ENCODE results near the gene CNPY2.
"Not testable (repeated sequence)": the region's sequence is repeated elsewhere in the genome, so short reads cannot be mapped to it uniquely, and the experiment has no call there.

The CNPY2 gene

DNA sequence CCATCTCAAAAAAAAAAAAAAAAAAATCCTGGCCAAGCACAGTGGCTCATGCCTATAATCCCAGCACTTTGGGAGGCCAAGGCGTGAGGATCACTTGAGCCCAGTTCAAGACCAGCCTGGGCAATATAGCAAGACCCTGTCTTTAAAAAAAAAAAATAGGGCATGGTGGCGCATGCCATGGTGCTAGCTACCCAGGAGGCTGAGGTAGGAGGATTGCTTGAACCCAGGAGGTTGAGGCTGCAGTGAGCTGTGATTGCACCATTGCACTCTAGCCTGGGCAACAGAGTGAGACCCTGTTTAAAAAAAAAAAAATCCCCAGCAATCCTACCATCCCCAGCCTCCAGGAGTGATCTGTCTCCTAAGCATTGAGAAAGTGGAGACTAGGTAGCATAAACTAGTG, 26.5 kb upstream of the CNPY2 start:
- H3K4me1 ChIP-seq (ENCODE audit: insufficient read depth, low read length), result peaks cover 20% of the 10 kb centered on the region
- peaks cover 32% of the 10 kb centered on the region for H3K36me3 ChIP-seq (ENCODE audit: insufficient read depth, low read depth, low read length)
- not testable (repeated sequence) for H3K4me3 ChIP-seq (ENCODE audit: low read length); H3K27ac ChIP-seq (ENCODE audit: low read length); H3K9me3 ChIP-seq (ENCODE audit: insufficient read depth, low read depth, low read length); H3K27me3 ChIP-seq (ENCODE audit: insufficient read depth, low read length); H3K9ac ChIP-seq (ENCODE audit: low read depth, low read length)

DNA sequence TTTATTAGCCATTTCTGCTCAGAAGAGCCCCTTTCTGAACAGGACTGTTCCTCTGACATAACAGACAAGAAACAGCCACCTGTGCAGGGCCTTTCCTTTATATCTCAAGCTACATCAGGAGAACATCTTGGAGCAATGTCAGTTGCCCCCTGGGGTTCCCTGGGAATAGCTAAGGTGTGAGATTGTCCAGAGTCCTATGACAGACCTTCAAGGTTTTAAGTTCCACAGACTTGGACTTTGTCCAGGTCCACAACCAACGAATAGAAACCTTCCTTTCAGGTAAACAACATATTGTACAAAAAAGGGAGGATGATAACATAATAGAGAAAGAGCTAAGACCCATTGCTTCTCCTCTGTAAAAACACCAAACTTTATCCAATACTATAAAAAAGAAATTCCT, 25.8 kb upstream of the CNPY2 start:
- Histone ChIP-seq H3K4me1 (ENCODE audit: insufficient read depth, low read length) (peaks cover 20% of the 10 kb centered on the region), H3K9ac (ENCODE audit: low read depth, low read length) (no peak overlapping the region), H3K27me3 (ENCODE audit: insufficient read depth, low read length) (no peaks in the 10 kb centered on the region), H3K9me3 (ENCODE audit: insufficient read depth, low read depth, low read length) (no peaks in the 10 kb centered on the region), H3K27ac (ENCODE audit: low read length) (no peak overlapping the region), H3K36me3 (ENCODE audit: insufficient read depth, low read depth, low read length) (peaks cover 32% of the 10 kb centered on the region), H3K4me3 (ENCODE audit: low read length) (no peak overlapping the region)

DNA sequence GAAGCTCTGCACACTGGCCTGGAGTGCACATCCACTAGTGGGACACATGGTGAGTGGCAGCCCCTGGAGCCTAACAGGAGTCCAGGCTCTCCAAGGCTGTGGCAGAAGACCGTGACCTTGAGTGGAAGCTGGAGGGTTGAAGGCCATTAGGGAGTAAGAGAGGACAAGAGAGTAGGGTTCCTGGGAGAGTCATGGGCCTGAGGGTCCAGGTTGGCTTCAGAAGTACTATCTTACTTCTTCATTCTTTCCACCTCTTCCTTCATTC, 23.3 kb upstream of the CNPY2 start:
- Histone ChIP-seq H3K9ac (ENCODE audit: low read depth, low read length) (peak overlapping the region; percentile 58), H3K4me3 (ENCODE audit: low read length) (peak overlapping the region; percentile 28; the same call in 1 of the 2 replicates), H3K9me3 (ENCODE audit: insufficient read depth, low read depth, low read length) (no peaks in the 10 kb centered on the region), H3K27me3 (ENCODE audit: insufficient read depth, low read length) (no peaks in the 10 kb centered on the region), H3K36me3 (ENCODE audit: insufficient read depth, low read depth, low read length) (peaks cover 17% of the 10 kb centered on the region), H3K27ac (ENCODE audit: low read length) (peak overlapping the region; percentile 76), H3K4me1 (ENCODE audit: insufficient read depth, low read length) (peaks cover 20% of the 10 kb centered on the region)

DNA sequence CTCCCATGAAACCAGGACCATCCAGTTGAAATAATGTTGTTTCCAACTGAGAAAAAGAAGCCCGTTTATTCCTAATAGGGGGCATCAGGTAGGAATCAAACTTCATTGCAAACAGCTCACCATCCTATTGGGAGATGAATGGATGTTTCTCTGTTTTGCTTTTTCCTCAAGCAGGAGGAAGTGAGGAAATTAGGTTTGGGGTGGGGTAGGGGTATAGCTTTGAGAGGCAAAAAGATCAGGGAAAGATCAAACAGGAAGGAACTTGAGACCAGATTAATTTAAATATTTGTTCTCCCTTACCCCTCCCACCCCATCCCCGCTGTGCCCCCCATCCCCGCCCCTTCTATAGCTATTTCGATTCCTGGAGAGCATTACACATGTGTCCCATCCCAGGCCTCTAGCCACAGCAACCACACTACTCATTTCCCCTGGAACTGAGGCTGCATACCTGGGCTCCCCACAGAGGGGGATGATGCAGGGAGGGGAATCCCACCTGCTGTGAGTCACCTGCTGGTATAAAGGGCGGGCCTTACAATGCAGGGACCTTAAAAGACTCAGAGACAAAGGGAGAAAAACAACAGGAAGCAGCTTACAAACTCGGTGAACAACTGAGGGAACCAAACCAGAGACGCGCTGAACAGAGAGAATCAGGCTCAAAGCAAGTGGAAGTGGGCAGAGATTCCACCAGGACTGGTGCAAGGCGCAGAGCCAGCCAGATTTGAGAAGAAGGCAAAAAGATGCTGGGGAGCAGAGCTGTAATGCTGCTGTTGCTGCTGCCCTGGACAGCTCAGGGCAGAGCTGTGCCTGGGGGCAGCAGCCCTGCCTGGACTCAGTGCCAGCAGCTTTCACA, 22.7 kb upstream of the CNPY2 start, which contains the start of gene IL23A:
IL23A (plus strand) TSS at position 577 of the 850 bp plus-strand sequence; CDS start at position 738, 161 bp downstream.
- Histone ChIP-seq H3K27ac (ENCODE audit: low read length) (peak within 1 kb of the TSS; percentile 76), H3K4me3 (ENCODE audit: low read length) (peak within 1 kb of the TSS; percentile 33; the same call in 1 of the 2 replicates)

DNA sequence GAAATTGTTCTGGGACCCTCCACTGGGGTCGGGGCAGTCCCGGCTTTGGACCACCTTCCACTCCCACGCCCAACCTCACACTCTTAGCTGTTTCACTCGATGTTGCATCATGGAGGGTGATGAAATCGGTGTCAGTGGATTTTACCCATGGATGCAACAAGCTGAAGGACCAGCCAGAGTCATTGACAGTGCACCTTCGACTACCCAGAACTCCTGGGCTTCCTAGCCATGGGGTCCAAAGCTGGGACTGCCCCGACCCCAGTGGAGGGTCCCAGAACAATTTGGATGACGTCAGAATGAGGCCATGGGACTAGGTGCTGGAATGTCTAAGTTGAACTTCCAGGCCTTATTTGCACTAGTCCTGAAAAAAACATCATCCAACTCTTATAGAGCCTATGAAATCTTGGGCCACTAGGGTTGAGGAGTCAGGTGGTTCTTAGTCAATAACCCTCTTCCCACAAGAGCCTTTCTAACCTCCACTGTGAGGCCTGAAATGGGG, 22.0 kb upstream of the CNPY2 start:
- peaks cover 4% of the 10 kb centered on the region for H3K36me3 ChIP-seq (ENCODE audit: insufficient read depth, low read depth, low read length)
- H3K9ac ChIP-seq (ENCODE audit: low read depth, low read length), result 0 out of 2 replicates have a peak overlapping the region, but pooled peaks have one; percentile 5
- no peak overlapping the region for H3K27ac ChIP-seq (ENCODE audit: low read length)
- peaks cover 26% of the 10 kb centered on the region for H3K4me1 ChIP-seq (ENCODE audit: insufficient read depth, low read length)
- no peaks in the 10 kb centered on the region for H3K9me3 ChIP-seq (ENCODE audit: insufficient read depth, low read depth, low read length)
- H3K27me3 ChIP-seq (ENCODE audit: insufficient read depth, low read length), result no peaks in the 10 kb centered on the region
- peak overlapping the region; percentile 33; the same call in 1 of the 2 replicates for H3K4me3 ChIP-seq (ENCODE audit: low read length)

More for the DNA sequence above, 22.7 kb upstream of the CNPY2 start, which contains the start of gene IL23A:
- H3K4me1 ChIP-seq (ENCODE audit: insufficient read depth, low read length), result peaks cover 20% of the 10 kb centered on the region
- no peaks in the 10 kb centered on the region for H3K9me3 ChIP-seq (ENCODE audit: insufficient read depth, low read depth, low read length)
- no peaks in the 10 kb centered on the region for H3K27me3 ChIP-seq (ENCODE audit: insufficient read depth, low read length)
- peak within 1 kb of the TSS; percentile 58 for H3K9ac ChIP-seq (ENCODE audit: low read depth, low read length)
- H3K36me3 ChIP-seq (ENCODE audit: insufficient read depth, low read depth, low read length), result peaks cover 12% of the 10 kb centered on the region

DNA sequence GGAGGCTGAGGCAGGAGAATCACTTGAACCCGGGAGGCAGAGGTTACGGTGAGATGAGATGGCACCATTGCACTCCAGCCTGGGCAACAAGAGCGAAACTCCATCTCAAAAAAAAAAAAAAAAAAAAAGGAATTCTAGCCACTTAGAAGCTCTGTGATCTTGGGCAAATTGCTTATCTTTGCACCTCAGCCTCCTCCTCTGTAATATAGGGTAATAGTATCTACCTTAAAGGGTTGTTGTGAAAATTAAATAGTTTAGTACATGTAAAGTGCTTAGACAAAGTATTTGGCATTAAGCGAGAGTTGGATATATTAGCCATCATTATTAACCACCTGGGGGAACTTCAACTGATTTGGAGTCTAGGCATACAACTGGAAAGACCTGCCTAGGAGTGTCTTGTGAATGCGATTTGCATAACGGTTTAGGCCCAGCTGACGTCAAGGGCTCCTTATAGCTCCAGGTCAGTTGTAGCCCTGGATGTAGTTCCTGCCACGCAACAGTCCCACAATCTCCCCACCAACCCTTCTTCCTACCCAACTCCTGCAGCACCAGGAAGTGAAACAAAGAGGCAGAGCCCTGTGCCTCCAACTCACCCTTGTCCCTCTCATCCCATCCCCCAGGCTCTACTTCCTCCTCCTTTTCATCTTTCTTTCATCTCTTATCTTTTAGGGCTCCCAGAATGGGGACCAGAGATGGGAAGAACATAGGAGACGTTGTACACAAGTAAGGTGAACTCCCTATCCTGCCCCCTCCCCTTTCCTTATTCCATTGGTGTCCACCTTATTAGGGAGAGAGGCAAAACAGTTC, 20.8 kb upstream of the CNPY2 start:
- no peak overlapping the region for H3K4me3 ChIP-seq (ENCODE audit: low read length)
- no peak overlapping the region for H3K9ac ChIP-seq (ENCODE audit: low read depth, low read length)
- H3K4me1 ChIP-seq (ENCODE audit: insufficient read depth, low read length), result peaks cover 27% of the 10 kb centered on the region
- no peak overlapping the region for H3K27ac ChIP-seq (ENCODE audit: low read length)
- H3K36me3 ChIP-seq (ENCODE audit: insufficient read depth, low read depth, low read length), result no peaks in the 10 kb centered on the region
- no peaks in the 10 kb centered on the region for H3K9me3 ChIP-seq (ENCODE audit: insufficient read depth, low read depth, low read length)
- H3K27me3 ChIP-seq (ENCODE audit: insufficient read depth, low read length), result no peaks in the 10 kb centered on the region

DNA sequence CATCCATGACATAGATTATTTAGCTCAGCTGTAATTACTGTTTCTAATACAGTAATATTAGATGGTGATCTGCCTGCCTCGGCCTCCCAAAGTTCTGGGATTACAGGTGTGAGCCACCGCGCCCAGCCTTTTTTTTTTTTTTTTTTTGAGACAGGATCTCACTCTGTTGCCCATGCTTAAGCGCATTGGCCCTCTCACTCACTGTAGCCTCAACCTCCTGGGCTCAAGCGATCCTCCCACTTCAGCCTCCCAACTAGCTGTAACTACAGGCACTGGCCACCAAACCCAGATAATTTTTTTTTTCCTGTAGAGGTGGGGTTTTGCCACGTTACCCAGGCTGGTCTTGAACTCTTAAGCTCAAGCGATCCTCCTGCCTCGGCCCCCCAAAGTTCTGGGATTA, 19.7 kb upstream of the CNPY2 start:
- H3K9me3 ChIP-seq (ENCODE audit: insufficient read depth, low read depth, low read length); H3K27me3 ChIP-seq (ENCODE audit: insufficient read depth, low read length); H3K4me3 ChIP-seq (ENCODE audit: low read length); H3K9ac ChIP-seq (ENCODE audit: low read depth, low read length); H3K36me3 ChIP-seq (ENCODE audit: insufficient read depth, low read depth, low read length); H3K27ac ChIP-seq (ENCODE audit: low read length): not testable (repeated sequence)
- peaks cover 27% of the 10 kb centered on the region for H3K4me1 ChIP-seq (ENCODE audit: insufficient read depth, low read length)

DNA sequence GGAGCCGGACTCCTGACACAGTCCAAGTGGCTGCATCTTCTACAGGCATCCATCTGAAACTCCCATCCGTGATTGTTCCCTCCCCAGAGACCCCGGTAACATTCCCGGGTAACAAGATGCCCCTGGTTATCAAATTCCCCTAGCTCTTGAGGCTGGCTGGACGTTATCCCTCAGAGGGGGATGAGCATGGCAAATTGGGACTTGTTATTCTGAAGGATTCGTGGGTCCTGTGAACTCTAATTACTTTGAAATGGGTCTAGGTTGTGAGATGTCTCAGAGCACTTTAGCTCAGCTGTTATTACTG, 18.7 kb upstream of the CNPY2 start:
- H3K9ac ChIP-seq (ENCODE audit: low read depth, low read length), result peak overlapping the region; percentile 94
- H3K9me3 ChIP-seq (ENCODE audit: insufficient read depth, low read depth, low read length), result no peaks in the 10 kb centered on the region
- no peak overlapping the region for H3K27ac ChIP-seq (ENCODE audit: low read length)
- H3K4me3 ChIP-seq (ENCODE audit: low read length), result peak overlapping the region; percentile 83
- no peaks in the 10 kb centered on the region for H3K36me3 ChIP-seq (ENCODE audit: insufficient read depth, low read depth, low read length)
- H3K27me3 ChIP-seq (ENCODE audit: insufficient read depth, low read length), result no peaks in the 10 kb centered on the region
- H3K4me1 ChIP-seq (ENCODE audit: insufficient read depth, low read length), result peaks cover 24% of the 10 kb centered on the region

DNA sequence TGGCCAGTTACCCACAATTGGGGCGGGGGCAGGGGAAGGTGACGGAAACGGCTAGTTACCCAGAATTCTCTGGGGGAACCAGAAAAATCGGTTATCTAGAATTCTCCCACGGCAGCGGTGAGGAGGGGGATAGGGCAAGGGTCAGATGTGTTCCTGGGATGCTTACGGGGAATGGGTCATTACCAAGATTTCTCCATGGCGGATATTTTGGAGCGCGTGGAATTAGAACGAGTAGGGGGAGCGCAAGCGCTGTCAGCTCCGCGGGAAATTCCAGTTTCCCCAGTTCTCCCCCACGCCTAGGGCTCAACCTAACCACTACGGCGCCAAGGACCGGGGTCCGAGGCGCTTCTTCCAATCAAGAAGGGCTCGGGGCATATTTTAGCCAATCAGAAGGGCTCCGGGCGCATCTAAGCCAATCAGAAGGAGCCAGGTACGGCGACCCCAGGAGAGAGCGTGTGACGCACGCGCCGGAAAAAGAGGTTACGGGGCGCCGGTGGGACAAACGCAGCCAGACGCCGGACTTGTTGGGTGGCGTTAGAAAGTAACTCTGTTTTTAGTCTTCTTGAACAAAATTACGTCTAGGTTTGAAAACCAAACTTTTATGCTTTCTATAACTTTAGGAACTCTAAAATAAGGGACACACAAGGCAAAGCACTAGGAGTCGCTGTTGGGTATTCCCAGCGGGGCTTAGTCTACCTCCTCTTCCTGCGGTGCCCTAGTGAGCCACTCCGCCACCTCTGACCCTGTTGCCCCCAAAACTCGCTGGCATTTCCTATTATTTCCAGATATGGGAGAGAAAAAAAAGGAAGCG, 18.1 kb upstream of the CNPY2 start, which contains the start of gene PAN2:
PAN2 (minus strand) TSS at position 322 of the 811 bp plus-strand sequence. CDS start 906 bp downstream, outside the sequence.
- Histone ChIP-seq H3K9me3 (ENCODE audit: insufficient read depth, low read depth, low read length) (no peaks in the 10 kb centered on the region), H3K27ac (ENCODE audit: low read length) (peak within 1 kb of the TSS; percentile 93), H3K4me1 (ENCODE audit: insufficient read depth, low read length) (peaks cover 19% of the 10 kb centered on the region), H3K36me3 (ENCODE audit: insufficient read depth, low read depth, low read length) (no peaks in the 10 kb centered on the region), H3K4me3 (ENCODE audit: low read length) (peak within 1 kb of the TSS; percentile 83), H3K27me3 (ENCODE audit: insufficient read depth, low read length) (no peaks in the 10 kb centered on the region), H3K9ac (ENCODE audit: low read depth, low read length) (peak within 1 kb of the TSS; percentile 94)

DNA sequence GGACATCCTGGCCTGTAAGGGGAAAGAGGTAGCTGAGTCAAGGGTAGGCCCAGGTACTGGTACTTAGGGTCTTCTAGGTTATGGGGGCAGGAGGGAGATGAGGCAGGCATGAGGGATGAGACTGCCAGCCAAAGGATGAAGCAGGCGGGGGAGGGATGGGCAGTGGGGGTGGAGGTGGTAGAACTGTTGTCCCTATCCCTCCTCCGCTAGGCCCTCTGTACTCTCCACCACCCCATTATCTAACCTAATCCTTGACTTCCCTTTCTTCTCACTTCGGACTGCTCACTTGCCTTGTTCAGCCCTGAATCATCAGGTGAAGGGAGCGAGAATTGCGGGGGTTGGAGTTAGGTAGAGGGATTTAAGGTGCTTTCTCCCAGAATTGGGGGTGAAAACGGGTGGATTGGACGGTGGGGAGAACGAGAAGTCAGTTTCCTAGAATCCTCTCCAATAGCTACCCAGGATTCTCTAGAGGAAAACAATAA, 17.4 kb upstream of the CNPY2 start:
- H3K4me3 ChIP-seq (ENCODE audit: low read length), result peak overlapping the region; percentile 83
- peak overlapping the region; percentile 93 for H3K27ac ChIP-seq (ENCODE audit: low read length)
- no peaks in the 10 kb centered on the region for H3K36me3 ChIP-seq (ENCODE audit: insufficient read depth, low read depth, low read length)
- H3K9me3 ChIP-seq (ENCODE audit: insufficient read depth, low read depth, low read length), result no peaks in the 10 kb centered on the region
- peaks cover 15% of the 10 kb centered on the region for H3K4me1 ChIP-seq (ENCODE audit: insufficient read depth, low read length)
- peak overlapping the region; percentile 94 for H3K9ac ChIP-seq (ENCODE audit: low read depth, low read length)
- no peaks in the 10 kb centered on the region for H3K27me3 ChIP-seq (ENCODE audit: insufficient read depth, low read length)

Measured in iPS-20b (cell line).